HUDEP-2 (cell line): ENCODE data around the gene MT1X.
"Not testable (repeated sequence)": the region's sequence is repeated elsewhere in the genome, so short reads cannot be mapped to it uniquely, and the experiment has no call there.

Experiments
- DNase-seq, 76 experiments: peaks; one replicate each; lab custom pipeline; 2025; ENCODE audit not compliant: unreplicated experiment in 76 of 76; lab: John Stamatoyannopoulos, UW

MT1X gene

DNA sequence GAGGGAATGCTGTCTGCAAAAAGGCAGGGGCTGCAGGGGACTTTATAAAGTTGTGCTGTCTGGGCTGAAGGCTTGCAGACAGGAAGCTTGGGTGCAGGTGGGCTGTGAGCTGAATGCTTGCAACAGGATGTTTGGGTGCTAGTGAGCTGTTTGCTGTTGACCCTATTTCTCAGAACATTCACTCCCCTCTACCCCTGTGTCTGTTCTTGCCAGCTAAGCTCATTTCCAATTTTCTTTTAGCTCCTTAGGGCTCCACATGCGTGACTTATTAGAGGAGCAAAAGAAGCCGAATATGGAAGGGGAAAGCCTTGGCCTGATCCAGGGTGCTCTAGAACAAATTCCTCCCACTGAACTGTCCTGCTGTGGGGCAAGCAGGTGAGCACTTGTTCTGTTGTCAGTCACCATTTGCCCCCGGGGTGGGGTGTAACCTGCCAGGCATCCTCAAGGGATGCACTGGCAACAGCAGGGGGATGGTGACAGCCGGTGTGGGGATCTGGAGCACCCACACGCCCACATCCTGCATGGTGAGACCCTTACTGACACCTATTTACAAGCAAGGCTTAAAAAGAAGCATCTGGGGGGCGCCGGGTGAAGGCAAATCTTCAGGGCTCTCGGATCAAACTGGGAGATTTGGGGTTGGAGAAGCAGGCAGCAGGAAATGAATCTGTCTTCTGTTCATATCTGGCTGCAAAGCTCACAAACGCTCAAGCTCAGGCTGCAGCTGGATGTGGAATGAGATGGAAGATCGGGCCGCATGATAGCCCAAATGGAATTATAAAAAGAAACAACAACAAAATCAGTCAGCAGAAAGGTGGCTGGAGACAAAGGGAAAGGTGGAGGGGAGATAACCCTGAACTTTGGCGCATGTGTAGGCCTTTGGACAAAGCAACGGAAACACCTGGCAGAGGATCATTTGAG is 26.5 kb downstream of the MT1X start:
- DNase-seq: no peak

DNA sequence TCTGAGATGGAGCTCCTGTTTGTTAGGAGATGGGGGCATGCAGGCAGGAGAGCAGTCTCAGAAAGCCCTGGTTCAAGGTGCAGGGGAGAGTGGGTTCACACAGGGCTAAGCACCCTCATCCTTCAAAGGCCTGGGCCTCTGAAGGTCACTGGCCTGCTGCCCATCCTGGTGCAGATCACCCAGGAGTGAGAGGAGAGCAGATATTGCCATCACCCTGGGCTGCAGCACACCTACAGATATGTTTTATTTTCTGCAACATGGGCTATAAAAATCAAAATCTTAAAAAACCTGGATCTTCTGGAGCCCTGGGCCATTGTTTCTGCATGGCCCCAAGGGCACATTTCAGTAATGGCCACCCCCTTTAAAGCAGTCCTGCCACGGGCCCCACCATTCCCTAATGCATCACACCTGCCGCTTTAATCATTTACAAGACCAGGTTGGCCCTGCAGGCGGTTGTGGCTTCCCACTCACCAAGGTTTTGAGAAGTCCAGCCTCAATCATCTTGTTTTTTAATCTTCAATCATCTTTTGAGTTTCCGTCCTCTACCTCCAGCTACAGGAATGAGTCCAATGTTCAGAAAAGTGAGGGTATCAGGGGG is 27.3 kb downstream of the MT1X start:
- DNase-seq: no peak

DNA sequence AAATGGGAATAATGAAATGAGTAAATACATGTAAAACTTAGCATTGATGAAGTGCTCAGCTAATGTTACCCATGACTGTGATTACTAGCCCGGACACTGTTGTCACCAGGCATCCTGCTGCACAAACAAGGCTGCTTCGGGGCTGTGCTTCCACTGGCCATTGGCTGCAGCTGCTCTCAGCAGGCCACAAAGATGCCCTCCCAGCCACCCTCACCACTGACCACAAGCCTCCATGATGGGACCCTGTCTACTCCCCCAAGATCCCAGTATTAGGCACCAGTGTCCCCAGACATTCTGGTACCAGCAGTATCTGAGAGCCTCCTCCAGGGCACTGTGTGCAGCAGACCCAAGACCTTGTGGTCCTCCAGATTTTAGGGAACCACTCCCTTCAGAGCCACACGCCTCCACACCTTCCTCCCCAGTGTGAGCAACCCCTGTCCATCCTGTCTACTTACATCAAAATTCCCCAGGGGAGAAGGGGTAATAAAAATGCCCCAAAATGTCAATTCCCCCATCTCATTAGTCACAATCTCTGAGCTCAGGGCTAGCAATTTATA is 28.0 kb downstream of the MT1X start:
- DNase-seq: no peak

DNA sequence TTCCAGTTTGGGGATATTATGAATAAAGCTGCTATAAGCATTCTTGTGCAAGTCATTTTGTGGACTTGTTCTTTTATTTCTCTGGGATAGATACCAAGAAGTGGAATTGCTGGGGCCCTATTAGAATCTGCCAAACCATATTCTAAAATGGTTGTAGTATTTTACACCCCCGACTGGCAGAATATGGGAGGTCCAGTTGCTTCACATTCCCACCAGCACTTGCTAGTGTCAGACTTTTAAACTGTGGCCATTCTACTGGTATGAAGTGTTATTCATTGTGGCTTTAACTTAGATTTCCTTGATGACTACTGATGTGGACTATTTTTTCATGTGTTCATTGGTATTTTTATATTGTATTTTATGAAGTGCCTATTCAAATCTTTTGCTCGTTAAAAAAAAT is 29.6 kb downstream of the MT1X start:
- DNase-seq: no peak

DNA sequence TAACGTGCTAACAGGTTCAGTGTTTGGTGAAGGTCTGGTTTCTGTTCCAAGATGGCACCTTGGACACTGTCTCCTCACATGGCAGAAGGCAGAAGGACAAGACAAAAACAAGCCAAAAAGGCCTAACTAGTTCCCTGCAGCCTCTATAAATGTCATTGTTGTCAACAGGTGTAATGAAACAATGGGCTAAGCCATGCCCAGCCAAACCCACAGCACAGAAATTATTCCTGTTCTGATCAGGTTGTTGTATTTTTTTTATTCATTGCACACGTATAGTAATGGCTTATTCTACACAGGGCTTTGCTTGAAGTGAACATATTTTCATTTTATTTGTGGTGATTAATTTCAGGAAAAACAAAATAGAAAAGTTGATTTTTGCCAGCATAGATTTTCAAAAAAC is 31.5 kb downstream of the MT1X start:
- no peak for DNase-seq

DNA sequence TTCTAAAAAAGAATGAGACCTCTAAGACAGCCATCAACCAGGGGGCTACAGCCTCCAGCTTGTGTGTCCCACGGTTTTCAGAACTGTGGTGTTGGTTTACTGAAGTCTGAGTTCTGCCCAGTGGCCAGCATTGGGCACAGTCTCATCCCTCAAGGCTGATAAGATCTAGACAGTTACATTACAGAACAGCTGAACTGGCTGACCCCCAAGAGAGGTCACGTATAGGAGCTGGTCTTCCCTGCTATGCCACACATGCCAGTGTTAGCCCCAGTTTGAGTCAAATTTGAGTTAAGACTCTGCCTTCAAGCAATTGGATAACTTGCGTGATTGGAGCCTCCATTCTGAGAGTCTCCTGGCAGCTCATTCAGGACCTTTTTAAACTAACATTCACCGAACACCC is 32.9 kb downstream of the MT1X start:
- DNase-seq: peak in 34 of 76 experiments; percentile 3 to 52 (median 26)

DNA sequence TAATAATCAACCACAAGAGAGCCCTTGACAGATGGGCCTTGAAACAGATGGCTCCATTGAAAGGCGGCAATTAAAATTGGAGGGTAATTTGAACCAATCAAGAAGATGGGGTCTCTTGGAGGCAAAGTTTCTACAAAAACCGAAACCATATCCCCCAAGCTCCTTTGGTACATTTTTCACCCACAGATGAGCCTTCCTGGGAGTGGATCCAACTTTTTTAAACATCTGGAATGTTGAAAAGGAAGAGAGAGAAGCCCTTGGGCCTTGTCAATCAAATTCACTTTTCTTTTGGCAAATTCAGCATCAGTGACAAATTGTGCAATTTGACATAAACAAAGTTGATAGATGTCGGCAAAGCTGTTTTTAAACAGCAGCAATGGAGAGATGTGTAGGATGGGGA is 34.5 kb downstream of the MT1X start:
- DNase-seq: no peak

DNA sequence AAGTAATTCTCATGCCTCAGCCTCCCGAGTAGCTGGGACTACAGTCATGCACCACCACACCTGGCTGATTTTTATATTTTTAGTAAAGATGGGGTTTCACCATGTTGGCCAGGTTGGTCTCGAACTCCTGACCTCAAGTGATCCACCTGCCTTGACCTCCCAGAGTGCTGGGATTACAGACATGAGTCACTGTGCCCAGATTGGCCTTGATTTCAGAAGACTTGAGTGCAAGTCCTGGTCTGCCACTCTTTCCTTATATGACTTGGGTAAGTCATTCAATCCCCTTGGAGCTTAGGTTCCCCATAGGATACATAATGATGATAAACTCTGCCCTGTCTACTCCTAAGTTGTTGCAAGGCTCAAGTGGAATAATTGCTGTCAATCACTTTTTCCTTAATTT is 35.3 kb downstream of the MT1X start:
- DNase-seq: not testable (repeated sequence)

DNA sequence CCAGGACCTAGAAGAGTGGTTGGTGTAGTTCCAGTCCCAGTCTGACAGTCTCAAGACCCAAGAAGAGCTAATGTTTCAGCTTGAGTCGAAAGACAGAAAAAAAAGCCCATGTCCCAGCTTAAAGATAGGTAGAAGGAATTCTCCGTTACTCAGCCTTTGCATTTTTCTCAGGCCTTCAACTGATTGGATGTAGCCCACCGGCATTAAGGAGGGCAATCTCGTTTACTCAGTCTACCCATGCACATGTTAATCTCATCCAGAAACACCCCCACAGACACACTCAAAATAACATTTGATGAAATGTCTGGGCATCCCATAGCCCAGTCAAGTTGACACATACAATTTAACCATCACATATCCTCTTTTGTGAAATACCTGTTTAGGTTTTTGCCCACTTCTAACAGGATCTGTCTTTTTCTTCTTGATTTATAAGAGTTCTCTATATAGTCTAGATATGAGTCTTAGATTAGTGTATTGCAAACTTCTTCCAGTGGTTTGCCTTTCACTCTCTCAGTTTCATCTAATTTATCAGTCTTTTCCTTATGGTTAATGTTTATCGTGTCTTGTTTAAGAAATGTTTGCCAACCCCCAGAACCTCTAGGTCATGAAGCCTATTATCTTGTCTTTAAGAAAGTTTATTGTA is 40.1 kb downstream of the MT1X start:
- no peak for DNase-seq

DNA sequence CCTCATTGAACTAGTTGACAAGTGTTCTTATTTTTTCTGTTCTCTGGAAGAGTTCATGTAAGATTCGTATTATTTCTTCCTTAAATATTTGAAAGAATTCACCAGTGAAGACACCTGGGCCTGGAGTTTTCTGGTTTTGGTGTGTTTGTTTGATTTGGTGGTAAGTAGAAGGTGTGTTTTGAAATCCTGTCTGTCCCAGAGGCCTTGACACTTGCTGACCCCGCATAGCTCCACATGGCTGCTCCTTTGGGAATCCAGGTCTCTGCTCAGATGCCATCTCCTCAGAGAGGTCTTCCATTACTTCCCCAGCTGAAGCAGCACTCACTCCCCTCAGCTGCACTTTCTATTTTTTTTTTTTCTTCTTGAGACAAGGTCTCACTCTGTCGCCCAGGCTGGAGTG is 41.9 kb downstream of the MT1X start:
- no peak for DNase-seq

DNA sequence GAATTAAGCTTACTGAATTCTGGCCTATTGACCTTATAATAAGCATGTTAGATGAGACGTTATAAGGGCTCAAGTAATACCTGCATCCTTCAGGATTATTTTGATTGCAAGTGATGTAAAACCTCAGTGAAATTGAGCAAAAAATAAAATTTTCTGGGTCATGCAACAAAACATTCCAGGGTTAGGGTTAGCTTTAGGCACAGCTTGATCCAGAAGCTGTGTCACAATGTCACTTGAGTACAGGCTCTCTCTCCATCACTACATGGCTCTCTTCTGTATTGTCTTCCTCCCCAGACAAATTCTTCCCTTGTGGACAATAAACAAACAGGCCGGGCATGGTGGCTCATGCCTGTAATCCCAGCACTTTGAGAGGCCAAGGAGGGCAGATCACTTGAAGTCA is 44.0 kb downstream of the MT1X start:
- DNase-seq: no peak

DNA sequence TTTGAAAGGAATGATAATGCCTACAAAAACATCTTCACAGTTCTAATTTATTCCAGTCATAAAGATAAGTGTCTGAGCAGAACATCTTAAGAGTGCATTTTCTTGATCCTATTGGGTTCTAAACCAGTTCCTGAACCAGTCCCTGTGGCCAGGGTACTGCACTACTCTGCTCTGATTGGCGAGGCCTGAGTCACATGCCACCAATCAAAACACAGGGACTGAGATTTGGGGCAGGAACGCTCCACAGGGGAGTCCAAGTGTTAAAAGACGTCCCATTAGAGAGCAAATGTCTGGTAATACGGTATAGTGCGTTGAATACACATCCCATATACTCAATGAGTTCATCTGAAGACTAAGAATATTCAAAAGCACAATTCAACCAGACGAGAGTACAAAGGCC is 44.7 kb downstream of the MT1X start:
- no peak for DNase-seq

DNA sequence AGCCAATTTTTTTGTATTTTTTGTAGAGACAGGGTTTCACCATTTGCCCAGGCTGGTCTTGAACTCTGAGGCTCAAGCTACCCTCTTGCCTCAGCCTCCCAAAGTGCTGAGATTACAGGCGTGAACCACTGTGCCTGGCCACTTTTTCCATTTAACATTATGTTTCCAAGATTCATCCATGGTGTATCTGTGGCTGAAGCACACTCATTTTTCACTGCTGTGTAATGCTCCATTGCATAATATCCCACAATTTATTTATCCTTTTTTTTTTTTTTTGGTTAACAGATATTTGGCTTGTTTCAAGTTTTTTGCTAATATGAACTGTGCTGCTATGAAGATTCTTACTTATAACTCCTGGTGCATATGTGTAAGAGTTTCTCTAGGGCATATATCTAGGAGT is 45.8 kb downstream of the MT1X start:
- DNase-seq: no peak

DNA sequence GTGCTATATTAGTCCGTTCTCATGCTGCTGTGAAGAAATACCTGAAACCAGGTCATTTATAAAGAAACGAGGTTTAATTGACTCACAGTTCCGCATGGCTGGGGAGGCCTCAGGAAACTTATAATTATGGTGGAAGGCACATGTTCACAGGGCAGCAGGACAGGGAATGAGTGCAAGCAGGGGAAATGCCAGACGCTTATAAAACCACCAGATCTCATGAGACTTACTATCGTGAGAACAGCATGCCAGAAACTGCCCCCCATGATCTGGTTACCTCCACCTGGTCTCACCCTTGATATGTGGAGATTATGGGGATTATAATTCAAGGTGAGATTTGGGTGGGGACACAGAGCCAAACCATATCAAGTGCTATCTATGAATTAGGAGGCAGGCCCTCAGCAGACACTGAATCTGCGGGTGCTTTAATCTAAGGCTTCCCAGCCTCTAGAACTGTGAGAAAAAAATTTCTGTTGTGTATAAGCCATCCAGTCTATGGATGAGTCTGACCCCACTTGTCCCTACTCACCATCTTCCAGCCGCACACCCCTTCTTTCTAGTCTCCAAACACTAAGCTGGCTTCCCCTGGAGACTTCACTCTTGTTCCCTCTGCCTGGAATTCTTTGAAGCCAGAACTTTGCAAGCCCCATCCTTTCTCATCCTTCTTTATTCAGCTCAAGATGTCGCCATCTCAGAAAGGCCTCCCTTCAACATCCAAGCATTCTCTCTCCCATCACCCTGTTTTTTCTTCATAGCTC is 46.9 kb downstream of the MT1X start:
- peak in 2 of 76 experiments; percentile 12 to 35 for DNase-seq

DNA sequence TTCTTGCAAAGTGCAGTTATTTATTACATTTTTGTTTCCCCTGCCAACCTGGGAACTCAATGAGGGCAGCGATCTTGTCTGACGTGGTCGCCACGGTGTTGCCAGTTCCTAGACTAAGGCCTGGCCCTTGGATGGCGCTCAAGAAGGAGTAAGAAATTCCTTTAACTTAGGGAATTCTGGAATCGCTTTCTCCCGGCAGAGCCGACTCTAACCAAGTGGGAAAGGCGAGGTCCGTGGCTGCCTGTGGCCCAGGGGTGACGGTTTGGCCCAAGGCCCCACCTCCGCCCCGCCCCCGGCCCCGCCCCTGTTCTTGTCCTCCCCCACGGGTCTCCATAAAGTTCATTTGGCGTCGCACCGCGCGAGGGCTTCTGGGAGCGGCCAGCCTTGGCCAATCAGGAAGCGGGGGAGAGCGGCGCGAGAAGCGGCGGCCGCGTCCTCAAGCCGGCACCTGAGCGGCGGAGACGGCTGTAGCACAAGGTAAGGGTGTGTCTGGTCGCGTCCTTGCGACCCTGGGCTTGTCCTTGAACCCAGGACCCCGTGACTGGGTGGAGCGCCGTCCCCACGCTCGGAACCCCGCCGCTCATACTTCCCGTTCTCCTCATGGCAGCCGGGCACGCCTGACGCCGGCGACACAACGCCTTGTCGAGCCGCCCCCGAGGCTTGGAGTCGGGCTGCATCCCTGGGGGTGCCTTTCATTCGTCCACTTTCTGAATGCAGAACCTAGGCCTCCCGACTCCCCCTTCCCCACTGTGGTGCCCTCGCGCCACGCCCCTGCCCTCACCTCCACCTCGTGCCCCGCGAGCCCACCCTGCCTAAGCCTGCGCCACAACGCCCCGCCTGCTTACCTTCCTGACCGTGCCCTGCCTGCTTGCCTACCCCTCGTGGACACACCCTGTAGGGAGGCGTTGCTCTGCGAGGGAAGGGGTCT is 47.7 kb downstream of the MT1X start, which contains the start of gene NUP93:
Gene NUP93, plus strand, starts transcription at position 395 of the 928 bp plus-strand sequence. CDS start 18,119 bp downstream, outside the sequence.
- peak in 74 of 76 experiments; percentile 34 to 93 (median 85) for DNase-seq

DNA sequence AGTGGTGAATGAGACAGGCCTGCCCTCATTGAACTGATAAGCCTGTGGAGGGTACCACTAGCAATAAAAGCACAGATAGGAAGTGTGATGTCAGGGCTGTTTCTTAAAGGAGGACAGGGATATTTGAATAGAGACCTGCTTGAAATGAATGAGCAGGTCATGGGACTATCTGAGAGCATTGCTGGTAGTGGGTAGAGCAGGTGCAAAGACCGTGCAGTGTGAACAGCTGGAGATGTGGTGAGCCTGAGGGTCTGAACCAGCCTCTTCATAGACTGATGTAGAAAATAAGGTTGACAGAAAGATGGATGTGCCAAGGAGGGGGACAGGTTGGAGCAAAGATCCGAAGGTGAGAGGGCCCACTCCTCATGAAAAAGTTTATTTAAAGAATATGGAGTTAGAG is 50.1 kb downstream of the MT1X start:
- no peak for DNase-seq

DNA sequence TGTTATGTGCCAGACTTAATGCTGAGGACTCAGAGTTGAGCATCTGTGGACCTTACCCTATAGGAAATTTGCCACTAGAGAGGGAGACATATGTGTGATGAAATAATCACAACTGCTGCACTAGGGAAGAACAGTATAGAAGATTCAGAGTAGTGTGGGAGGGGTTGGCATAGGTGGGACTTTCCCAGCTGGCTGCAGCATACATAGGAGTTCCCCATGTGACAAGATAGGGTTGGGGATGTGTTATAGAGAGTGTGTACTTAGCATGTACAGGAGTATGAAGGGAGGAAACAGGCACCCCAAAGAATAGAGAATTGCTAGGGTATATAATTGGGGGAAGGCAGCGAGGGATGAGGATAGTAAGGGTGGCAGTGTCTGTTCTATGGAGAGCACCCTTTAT is 50.6 kb downstream of the MT1X start:
- no peak for DNase-seq
